Cardiac muscle cell (in vitro differentiated cells and primary cell): ENCODE results near the gene TEAD4. TPM values are rescaled to one million over a fixed set of nuclear protein-coding genes. Genes with fewer than 3 reads are reported as not detected.
"Not testable (repeated sequence)": the region's sequence is repeated elsewhere in the genome, so short reads cannot be mapped to it uniquely, and the experiment has no call there.

Experiments
- DNase-seq, 2 donors: peaks; one replicate each; pipeline versions ENCODE4 v3.0.0 to v3.0.0-alpha.2; 2010 to 2017; ENCODE audit warnings: low read depth in 1 of 2, low spot score in 1 of 2
- H3K27ac ChIP-seq: fragments of 200-600 bp; sonication (generic); 2 replicates; pipeline ENCODE4 v1.5.1; 2016
- H3K27me3 ChIP-seq: fragments of 200-600 bp; sonication (generic); 2 replicates; pipeline ENCODE4 v1.6.0; 2016; ENCODE audit warnings: control low read depth
- H3K36me3 ChIP-seq: fragments of 200-600 bp; sonication (generic); 2 replicates; pipeline ENCODE4 v1.5.1; 2016; ENCODE audit warnings: control low read depth
- H3K4me1 ChIP-seq: fragments of 200-600 bp; sonication (generic); 2 replicates; pipeline ENCODE4 v1.8.1; 2017; ENCODE audit warnings: low read depth, mild to moderate bottlenecking, mixed run types
- H3K4me3 ChIP-seq: fragments of 200-600 bp; sonication (generic); 2 replicates; pipeline ENCODE4 v1.5.1; 2016; ENCODE audit warnings: mild to moderate bottlenecking
- H3K9me3 ChIP-seq: fragments of 200-600 bp; sonication (generic); 2 replicates; pipeline ENCODE4 v1.5.1; 2017; ENCODE audit warnings: low read depth, mild to moderate bottlenecking, control low read depth
- polyA plus RNA-seq: library from polyadenylated mRNA; unstranded; fragments of >200 nt; fragmentation: Nextera tagmentation; extraction: Ambion mirVana; gene quantifications from 2 replicates; pipeline ENCODE4 v1.2.1, GENCODE V29; 2016
- total RNA-seq: library from RNA; depleted of rRNA; stranded (reverse); fragments of >200 nt; gene quantifications from 2 replicates; pipeline ENCODE4 v1.2.3, GENCODE V29; 2016
- TF ChIP-seq, protein P1 (sequence below): IDR thresholded peaks from 2 replicates; pipeline ENCODE4 v1.5.1; 2012; ENCODE audit warnings: low read depth, mild to moderate bottlenecking, low read length

Gene TEAD4
- total and polyA plus RNA-seq, 2 experiments from 2014 or later, result 21.3 to 31.9 TPM

DNA sequence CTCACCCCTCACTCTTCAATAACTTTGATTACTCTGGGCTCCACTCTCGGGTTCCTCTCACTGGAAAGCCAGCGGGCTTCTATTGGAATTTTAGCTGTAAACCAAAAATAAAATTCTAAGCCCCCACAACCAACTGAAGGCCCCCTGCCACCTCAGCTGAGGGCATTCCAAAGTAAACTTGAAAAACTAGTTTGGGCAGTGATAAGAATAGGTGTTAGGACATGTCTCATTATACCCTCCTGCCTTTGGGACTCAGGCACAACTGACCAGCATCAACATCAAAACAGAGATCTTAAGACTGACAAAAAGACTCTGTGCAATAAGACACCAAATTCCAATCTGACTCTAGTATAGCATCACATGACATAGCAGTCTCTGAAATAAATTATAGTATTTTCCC lies 106.1 kb downstream of the TEAD4 start:
- Histone ChIP-seq H3K4me1 (no peaks in the 10 kb centered on the region), H3K9me3 (no peaks in the 10 kb centered on the region), H3K36me3 (no peaks in the 10 kb centered on the region), H3K27me3 (no peaks in the 10 kb centered on the region), H3K27ac (no peak overlapping the region), H3K4me3 (no peak overlapping the region)
- no peak for DNase-seq
- TF ChIP-seq, protein P1, sequence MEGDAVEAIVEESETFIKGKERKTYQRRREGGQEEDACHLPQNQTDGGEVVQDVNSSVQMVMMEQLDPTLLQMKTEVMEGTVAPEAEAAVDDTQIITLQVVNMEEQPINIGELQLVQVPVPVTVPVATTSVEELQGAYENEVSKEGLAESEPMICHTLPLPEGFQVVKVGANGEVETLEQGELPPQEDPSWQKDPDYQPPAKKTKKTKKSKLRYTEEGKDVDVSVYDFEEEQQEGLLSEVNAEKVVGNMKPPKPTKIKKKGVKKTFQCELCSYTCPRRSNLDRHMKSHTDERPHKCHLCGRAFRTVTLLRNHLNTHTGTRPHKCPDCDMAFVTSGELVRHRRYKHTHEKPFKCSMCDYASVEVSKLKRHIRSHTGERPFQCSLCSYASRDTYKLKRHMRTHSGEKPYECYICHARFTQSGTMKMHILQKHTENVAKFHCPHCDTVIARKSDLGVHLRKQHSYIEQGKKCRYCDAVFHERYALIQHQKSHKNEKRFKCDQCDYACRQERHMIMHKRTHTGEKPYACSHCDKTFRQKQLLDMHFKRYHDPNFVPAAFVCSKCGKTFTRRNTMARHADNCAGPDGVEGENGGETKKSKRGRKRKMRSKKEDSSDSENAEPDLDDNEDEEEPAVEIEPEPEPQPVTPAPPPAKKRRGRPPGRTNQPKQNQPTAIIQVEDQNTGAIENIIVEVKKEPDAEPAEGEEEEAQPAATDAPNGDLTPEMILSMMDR, result no peak

DNA sequence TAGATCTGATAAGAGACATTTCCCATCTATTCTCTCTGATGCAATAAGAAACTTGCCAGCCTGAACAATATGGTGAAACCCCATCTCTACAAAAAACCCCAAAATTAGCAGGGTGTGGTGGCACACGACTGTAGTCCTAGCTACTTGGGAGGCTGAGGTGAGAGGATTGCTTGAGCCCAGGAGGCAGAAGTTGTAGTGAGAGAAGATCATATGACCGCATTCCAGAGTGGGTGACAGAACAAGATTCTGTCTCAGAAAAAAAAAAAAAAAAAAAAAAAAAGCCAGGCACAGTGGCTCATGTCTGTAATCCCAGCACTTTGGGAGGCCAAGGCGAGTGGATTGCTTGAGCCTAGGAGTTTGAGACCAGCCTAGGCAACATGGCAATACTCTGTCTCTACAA lies 106.6 kb downstream of the TEAD4 start:
- not testable (repeated sequence) for H3K4me1 ChIP-seq, H3K9me3 ChIP-seq, H3K4me3 ChIP-seq, DNase-seq, H3K27ac ChIP-seq, H3K36me3 ChIP-seq, H3K27me3 ChIP-seq

DNA sequence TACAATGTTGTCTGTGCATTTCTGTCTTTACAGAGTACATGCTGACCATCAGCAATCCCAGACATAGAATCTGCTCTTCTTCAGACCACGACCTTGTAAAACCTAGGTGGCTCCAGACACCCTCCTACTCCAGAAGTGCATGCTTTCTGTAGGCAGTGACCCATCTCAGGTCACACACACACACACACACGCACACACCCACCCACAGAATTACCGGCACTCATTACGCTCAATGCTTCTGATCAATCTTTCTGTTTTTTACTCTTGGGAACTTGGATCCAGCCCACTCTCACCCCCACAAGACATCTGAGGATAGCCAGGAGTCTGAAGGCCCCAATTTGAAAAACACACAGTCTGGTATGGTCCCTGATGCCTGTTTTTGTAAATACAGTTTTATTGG lies 110.5 kb downstream of the TEAD4 start:
- Histone ChIP-seq H3K4me3 (no peak overlapping the region), H3K27ac (no peak overlapping the region), H3K27me3 (no peaks in the 10 kb centered on the region), H3K36me3 (no peaks in the 10 kb centered on the region), H3K4me1 (peaks cover 5% of the 10 kb centered on the region), H3K9me3 (no peaks in the 10 kb centered on the region)
- TF ChIP-seq, protein P1, result no peak
- no peak for DNase-seq

DNA sequence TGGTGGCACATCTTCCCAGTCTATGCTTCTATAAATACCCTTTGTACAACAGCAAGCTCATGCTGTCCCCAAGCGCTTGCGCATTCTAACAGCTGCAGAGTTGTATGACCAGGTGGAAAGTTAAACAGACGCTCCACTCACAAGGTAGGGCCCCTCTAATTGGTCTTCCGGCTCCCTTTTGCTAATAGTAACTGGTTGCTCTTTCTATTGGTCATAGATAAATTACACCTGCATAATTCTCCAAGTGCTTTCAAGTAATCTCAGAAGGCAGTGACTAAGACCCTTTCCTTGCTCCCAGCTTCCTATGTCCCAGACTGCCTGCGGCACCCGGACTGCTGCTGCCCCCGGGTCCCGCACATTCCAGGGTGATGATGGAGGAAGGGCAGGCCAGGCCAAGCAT lies 111.9 kb downstream of the TEAD4 start:
- Histone ChIP-seq H3K27ac (no peak overlapping the region), H3K4me3 (no peak overlapping the region), H3K9me3 (no peaks in the 10 kb centered on the region), H3K36me3 (no peaks in the 10 kb centered on the region), H3K4me1 (peaks cover 5% of the 10 kb centered on the region), H3K27me3 (no peaks in the 10 kb centered on the region)
- no peak for DNase-seq
- TF ChIP-seq, protein P1, result no peak

DNA sequence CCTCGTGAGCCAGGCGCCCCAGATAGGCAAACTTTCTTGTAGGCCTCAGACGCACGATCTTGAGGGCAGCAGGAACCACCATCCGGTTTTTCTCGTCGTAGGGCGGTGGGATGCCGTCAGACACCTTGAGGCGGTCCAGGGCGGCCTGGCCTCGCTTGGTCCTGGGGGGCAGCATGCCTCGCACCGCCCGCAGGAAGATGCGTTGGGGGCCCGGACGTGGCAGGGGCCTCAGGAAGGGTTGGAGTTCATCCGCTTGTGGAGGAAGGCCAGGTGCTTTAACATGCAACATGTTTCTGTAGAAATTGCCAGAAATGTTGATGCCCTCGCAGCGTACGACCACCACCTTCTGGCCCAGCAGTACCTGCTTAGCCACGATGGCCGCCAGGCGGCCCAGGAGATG lies 112.5 kb downstream of the TEAD4 start:
- H3K4me1 ChIP-seq, result peaks cover 5% of the 10 kb centered on the region
- no peaks in the 10 kb centered on the region for H3K36me3 ChIP-seq
- H3K4me3 ChIP-seq, result no peak overlapping the region
- H3K27me3 ChIP-seq, result no peaks in the 10 kb centered on the region
- TF ChIP-seq, protein P1, result no peak
- H3K27ac ChIP-seq, result no peak overlapping the region
- H3K9me3 ChIP-seq, result no peaks in the 10 kb centered on the region
- no peak for DNase-seq

DNA sequence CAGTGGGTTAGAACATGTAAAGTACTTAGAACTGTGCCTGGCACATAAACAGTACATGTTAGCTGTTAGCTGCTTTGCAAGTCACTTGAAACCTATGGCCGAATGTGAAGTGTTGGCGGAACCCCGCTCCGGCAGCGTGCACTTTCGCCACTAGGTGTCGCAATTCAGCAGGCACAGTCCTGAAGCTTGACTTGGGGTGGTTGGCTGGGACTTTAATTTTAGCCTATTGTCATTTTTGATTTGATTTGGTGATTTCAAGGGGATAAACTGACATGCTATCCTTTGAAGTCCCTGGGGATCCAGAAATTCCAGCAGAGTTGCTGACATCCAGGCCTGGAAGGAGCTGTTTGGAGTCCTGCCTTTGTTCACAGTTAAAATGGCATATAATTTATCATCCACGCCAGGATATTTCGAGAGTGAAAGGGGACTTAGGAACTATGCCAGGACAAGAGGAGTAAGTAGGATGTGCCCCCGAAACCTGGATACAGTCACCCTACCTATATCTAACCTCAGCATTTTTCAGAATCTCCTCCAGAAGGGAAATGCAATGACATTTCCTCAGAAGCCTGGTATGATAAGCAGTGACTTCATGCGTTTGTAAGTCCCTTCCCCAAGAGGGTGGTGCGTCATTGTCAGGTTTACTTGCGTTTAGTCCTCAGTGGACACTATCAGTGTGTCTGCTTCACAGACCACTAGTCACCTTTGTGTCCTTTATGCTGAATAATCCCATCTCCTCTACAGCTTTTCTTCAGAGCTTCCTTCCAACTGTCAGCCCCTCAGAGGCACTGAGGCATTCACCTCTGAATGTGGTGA lies 114.4 kb downstream of the TEAD4 start:
- Histone ChIP-seq H3K27me3 (no peaks in the 10 kb centered on the region), H3K36me3 (no peaks in the 10 kb centered on the region), H3K27ac (no peak overlapping the region), H3K9me3 (no peaks in the 10 kb centered on the region), H3K4me3 (no peak overlapping the region), H3K4me1 (peaks cover 5% of the 10 kb centered on the region)
- peak; percentile 88 to 90 for DNase-seq
- TF ChIP-seq, protein P1, result peak; percentile 99
